Keratinocyte (primary cell): ENCODE data around the gene FRMD3.

Experiments
- CTCF ChIP-seq, 3 experiments: IDR thresholded peaks in 1 of 3; conservative IDR thresholded peaks in 1 of 3; optimal IDR thresholded peaks in 1 of 3; 2 replicates in 2 of 3; 3 replicates in 1 of 3; pipeline versions ENCODE3 to v1.5.1; 2011; ENCODE audit warnings: low read length in 3 of 3, mild to moderate bottlenecking in 3 of 3, moderate library complexity in 2 of 3, control low read depth in 1 of 3, inconsistent platforms in 1 of 3; ENCODE audit not compliant: insufficient read depth in 2 of 3; ENCODE audit errors: extremely low read depth in 1 of 3
- EZH2 ChIP-seq: IDR thresholded peaks from one replicate; pipeline ENCODE4 v1.6.1; 2012; ENCODE audit warnings: inconsistent platforms, mild to moderate bottlenecking, low read length, moderate library complexity

GRCh38 chr9:83501565-83501964, 36.6 kb downstream of the FRMD3 start:
- no peak for TF ChIP-seq CTCF (optimal IDR thresholded peaks at IDR 0.05 in 1 of 3, IDR thresholded peaks at IDR 0.05 in 1 of 3, conservative IDR thresholded peaks at IDR 0.05 in 1 of 3; ENCODE audit: extremely low read depth in 1 of 3, insufficient read depth in 2 of 3, low read length in 3 of 3)
- TF ChIP-seq EZH2 = no peak
